ENCODE results near the gene HSPA12B. TPM values are rescaled to one million over a fixed set of nuclear protein-coding genes. Genes with fewer than 3 reads are reported as not detected.

HSPA12B gene
- total and polyA plus RNA-seq, 7 donors, result 4.0 to 9.7 (median 7.5) TPM

GRCh38 chr20:3741836-3742458 lies 9.5 kb downstream of the HSPA12B start:
- no peak for DNase-seq
- no peak overlapping the region for H3K27ac ChIP-seq
- TF ChIP-seq CTCF (IDR thresholded peaks at IDR 0.05), result no peak
- no peaks in the 10 kb centered on the region for H3K9me3 ChIP-seq
- no peak overlapping the region for H3K4me3 ChIP-seq
- intact Hi-C loops (cut with DNase I), result no loop called here
- H3K4me1 ChIP-seq, result no peaks in the 10 kb centered on the region
- 73 to 78% (median 74%) methylated on average over 7 of the region's 7 CpGs for WGBS, 3 donors
- no peak for ATAC-seq
- peaks cover 0 to 16% (median 0%) of the 10 kb centered on the region in 3 donors for H3K27me3 ChIP-seq (ENCODE audit: insufficient read depth in 3 of 3, low read length in 2 of 3)
- H3K36me3 ChIP-seq (ENCODE audit: insufficient read depth in 1 of 2, low read depth in 1 of 2), result no peaks in the 10 kb centered on the region

GRCh38 chr20:3743251-3743650 lies 10.8 kb downstream of the HSPA12B start:
- peaks cover 0 to 19% (median 3%) of the 10 kb centered on the region in 3 donors for H3K27me3 ChIP-seq (ENCODE audit: insufficient read depth in 3 of 3, low read length in 2 of 3)
- no peak overlapping the region for H3K27ac ChIP-seq
- no peaks in the 10 kb centered on the region for H3K4me1 ChIP-seq
- intact Hi-C loops (cut with DNase I), result no loop called here
- 72 to 91% (median 75%) methylated on average over 2 of the region's 2 CpGs for WGBS, 3 donors
- ATAC-seq (no peak), DNase-seq (no peak)
- no peak overlapping the region for H3K4me3 ChIP-seq
- TF ChIP-seq CTCF (IDR thresholded peaks at IDR 0.05), result no peak
- H3K36me3 ChIP-seq (ENCODE audit: insufficient read depth in 1 of 2, low read depth in 1 of 2), result no peaks in the 10 kb centered on the region
- H3K9me3 ChIP-seq, result no peaks in the 10 kb centered on the region

GRCh38 chr20:3744037-3744436 lies 11.6 kb downstream of the HSPA12B start:
- peaks cover 0 to 26% (median 3%) of the 10 kb centered on the region in 3 donors for H3K27me3 ChIP-seq (ENCODE audit: insufficient read depth in 3 of 3, low read length in 2 of 3)
- H3K9me3 ChIP-seq, result no peaks in the 10 kb centered on the region
- ATAC-seq (no peak), DNase-seq (no peak)
- 79 to 83% (median 83%) methylated on average over 1 of the region's 1 CpG for WGBS, 3 donors
- no peaks in the 10 kb centered on the region for H3K36me3 ChIP-seq (ENCODE audit: insufficient read depth in 1 of 2, low read depth in 1 of 2)
- intact Hi-C loops (cut with DNase I), result no loop called here
- no peaks in the 10 kb centered on the region for H3K4me1 ChIP-seq
- no peak overlapping the region for H3K27ac ChIP-seq
- no peak overlapping the region for H3K4me3 ChIP-seq
- TF ChIP-seq CTCF (IDR thresholded peaks at IDR 0.05), result no peak

GRCh38 chr20:3744806-3745685 lies 12.6 kb downstream of the HSPA12B start:
- peak in 3 of 4 donors; percentile 50 to 62 (median 60) for ATAC-seq
- no peak for TF ChIP-seq CTCF (IDR thresholded peaks at IDR 0.05)
- DNase-seq, result peak; percentile 68 to 79
- Histone ChIP-seq H3K4me1 (no peaks in the 10 kb centered on the region), H3K9me3 (no peaks in the 10 kb centered on the region), H3K4me3 (no peak overlapping the region), H3K27me3 (ENCODE audit: insufficient read depth in 3 of 3, low read length in 2 of 3) (peaks cover 0 to 36% (median 3%) of the 10 kb centered on the region in 3 donors), H3K27ac (no peak overlapping the region), H3K36me3 (ENCODE audit: insufficient read depth in 1 of 2, low read depth in 1 of 2) (no peaks in the 10 kb centered on the region)
- 46 to 49% (median 48%) methylated on average over 43 to 45 of the region's 45 CpGs for WGBS, 3 donors
- intact Hi-C loops (cut with DNase I), result no loop called here

All from psoas muscle (tissue), 8 donors.